IMR-90 (cell line): Measurements from ENCODE around the gene ING2. TPM values are rescaled to one million over a fixed set of nuclear protein-coding genes. Genes with fewer than 3 reads are reported as not detected.

ENCODE experiments used
- ATAC-seq: fragments of 200-7000 bp; cut with Tn5 transposase; 2 replicates; pipeline ENCODE4 v1.9.1; 2020; ENCODE audit warnings: low read depth, mild to moderate bottlenecking, moderate library complexity
- BruUV-seq: library from RNA; stranded (reverse); fragments of 400-500 nt; replicated peaks from 2 replicates; lab custom pipeline; 2021; lab: Mats Ljungman, UMichigan
- CTCF ChIA-PET: fragments of 300-600 bp; formaldehyde crosslinking; extraction: SDS; loops from one replicate; lab custom pipeline; 2021; ENCODE audit warnings: antibody characterized with exemption; lab: Yijun Ruan, JAX
- POLR2A ChIA-PET: fragments of 300-600 bp; sonication (Branson Sonifier 250); formaldehyde crosslinking; loops from one replicate; lab custom pipeline; 2022; ENCODE audit warnings: antibody characterized with exemption; ENCODE audit not compliant: unreplicated experiment; lab: Charles Lee
- DNase-seq: peaks from one replicate; pipeline ENCODE4 v3.0.0; 2013
- H2AFZ ChIP-seq: replicated peaks from 2 replicates; pipeline ENCODE3; 2013; ENCODE audit warnings: low read length, mild to moderate bottlenecking; ENCODE audit not compliant: poor library complexity
- H2AK5ac ChIP-seq: 2 replicates; pipeline ENCODE4 v1.6.1; 2013; ENCODE audit warnings: low read depth, low read length, inconsistent platforms
- H2AK9ac ChIP-seq: replicated peaks from 2 replicates; pipeline ENCODE3; 2013; ENCODE audit warnings: mild to moderate bottlenecking, low read depth, low read length, moderate library complexity; ENCODE audit not compliant: poor library complexity
- H2BK120ac ChIP-seq: 2 replicates; pipeline ENCODE4 v1.6.1; 2013; ENCODE audit warnings: low read depth, low read length, inconsistent platforms
- H2BK15ac ChIP-seq: 3 replicates; pipeline ENCODE4 v1.6.1; 2013; ENCODE audit warnings: low read depth, low read length, inconsistent platforms
- H2BK20ac ChIP-seq: 2 replicates; pipeline ENCODE4 v1.6.1; 2013; ENCODE audit warnings: low read depth, mild to moderate bottlenecking, inconsistent platforms, low read length, moderate library complexity
- H2BK5ac ChIP-seq: 2 replicates; pipeline ENCODE4 v1.6.1; 2013; ENCODE audit warnings: mild to moderate bottlenecking, low read depth, low read length, inconsistent platforms; ENCODE audit not compliant: poor library complexity, severe bottlenecking
- H3K14ac ChIP-seq: replicated peaks from 2 replicates; pipeline ENCODE4 v1.6.1; 2013; ENCODE audit warnings: low read depth, low read length, inconsistent platforms
- H3K18ac ChIP-seq: 2 replicates; pipeline ENCODE4 v1.6.1; 2013; ENCODE audit warnings: low read depth, low read length, control low read depth
- H3K23ac ChIP-seq: 2 replicates; pipeline ENCODE4 v1.6.1; 2013; ENCODE audit warnings: low read depth, low read length, inconsistent platforms
- H3K27ac ChIP-seq: 2 replicates; pipeline ENCODE4 v1.5.1; 2013; ENCODE audit warnings: mild to moderate bottlenecking, control low read depth, low read length; ENCODE audit not compliant: insufficient read depth
- H3K27me3 ChIP-seq: 2 replicates; pipeline ENCODE4 v1.6.1; 2013; ENCODE audit warnings: low read length; ENCODE audit not compliant: control insufficient read depth, insufficient read depth
- H3K36me3 ChIP-seq: 2 replicates; pipeline ENCODE4 v1.6.1; 2013; ENCODE audit warnings: low read length, mixed read lengths; ENCODE audit not compliant: control insufficient read depth, insufficient read depth
- H3K4ac ChIP-seq: 2 replicates; pipeline ENCODE4 v1.6.1; 2013; ENCODE audit warnings: low read depth, low read length, inconsistent platforms
- H3K4me1 ChIP-seq: 2 replicates; pipeline ENCODE4 v1.6.1; 2013; ENCODE audit warnings: low read length, mixed read lengths; ENCODE audit not compliant: control insufficient read depth, insufficient read depth
- H3K4me2 ChIP-seq: 2 replicates; pipeline ENCODE4 v1.6.1; 2013; ENCODE audit warnings: low read depth, mild to moderate bottlenecking, control low read depth, low read length, moderate library complexity
- H3K4me3 ChIP-seq: 2 replicates; pipeline ENCODE4 v1.5.1; 2013; ENCODE audit warnings: low read depth, mild to moderate bottlenecking, control low read depth, low read length, moderate library complexity; ENCODE audit not compliant: insufficient read depth
- H3K56ac ChIP-seq: 2 replicates; pipeline ENCODE4 v1.6.1; 2013; ENCODE audit warnings: low read length, inconsistent platforms; ENCODE audit not compliant: insufficient read depth; ENCODE audit errors: extremely low read depth
- H3K79me1 ChIP-seq, 2 experiments: 2 replicates each; pipeline ENCODE4 v1.6.1; 2013; ENCODE audit warnings: low read length in 2 of 2, inconsistent platforms in 1 of 2, low read depth in 1 of 2
- H3K9ac ChIP-seq: 2 replicates; pipeline ENCODE4 v1.6.1; 2013; ENCODE audit warnings: low read depth, low read length, control low read depth
- H3K9me1 ChIP-seq: 2 replicates; pipeline ENCODE4 v1.6.1; 2013; ENCODE audit warnings: low read length, inconsistent platforms; ENCODE audit not compliant: insufficient read depth
- H3K9me3 ChIP-seq: 2 replicates; pipeline ENCODE4 v1.6.1; 2013; ENCODE audit warnings: low read length; ENCODE audit not compliant: control insufficient read depth, insufficient read depth
- H4K20me1 ChIP-seq: 2 replicates; pipeline ENCODE4 v1.6.1; 2013; ENCODE audit warnings: low read length, inconsistent platforms; ENCODE audit not compliant: insufficient read depth
- H4K5ac ChIP-seq: 2 replicates; pipeline ENCODE4 v1.6.1; 2013; ENCODE audit warnings: mild to moderate bottlenecking, low read depth, low read length, control low read depth
- H4K8ac ChIP-seq, 2 experiments: 2 replicates each; pipeline ENCODE4 v1.6.1; 2013; ENCODE audit warnings: low read depth in 2 of 2, low read length in 2 of 2, control low read depth in 1 of 2, inconsistent platforms in 1 of 2
- H4K91ac ChIP-seq: 2 replicates; pipeline ENCODE4 v1.6.1; 2013; ENCODE audit warnings: low read depth, low read length, inconsistent platforms; ENCODE audit not compliant: insufficient read depth
- RAD21 ChIP-seq: IDR thresholded peaks from 2 replicates; pipeline ENCODE4 v1.6.1; 2012; ENCODE audit warnings: low read length, improper control_type of control experiment
- WGBS, 2 experiments: methylation state at CpG; one replicate each; pipeline versions ENCODE4 v1.1.5 to v1.1.7; 2013; ENCODE audit warnings: missing lambda C conversion rate in 2 of 2; ENCODE audit not compliant: insufficient read length in 1 of 2; ENCODE audit errors: extremely low coverage in 2 of 2; 5-methylcytosine and 5-hydroxymethylcytosine counted together
- dilution Hi-C: fragments of 300-500 bp; cut with HindIII; formaldehyde crosslinking; loops from one replicate; pipeline ENCODE4 v1.14.3; 2018; ENCODE audit warnings: low sequenced_read_pairs; ENCODE audit not compliant: unreplicated experiment
- in situ Hi-C: fragments of 300-500 bp; cut with MboI; formaldehyde crosslinking; loops from 3 replicates; pipeline ENCODE4 v1.14.3; 2019; ENCODE audit warnings: low sequenced_read_pairs, inconsistent platforms, mixed read lengths
- intact Hi-C: fragments of 100-400 bp; cut with micrococcal nuclease; formaldehyde crosslinking; loops from 2 replicates; pipeline ENCODE4 v1.10.0; 2022
- polyA plus RNA-seq, 3 experiments: library from polyadenylated mRNA; depleted of rRNA; stranded (reverse); fragments of >200 nt; gene quantifications; 2 replicates each; pipeline ENCODE4 v1.2.3, GENCODE V29; 2012; ENCODE audit warnings: low replicate concordance in 1 of 3
- total RNA-seq: library from RNA; depleted of rRNA; stranded (reverse); fragments of >200 nt; gene quantifications from 2 replicates; pipeline ENCODE4 v1.2.3, GENCODE V29; 2012

Gene ING2
- total and polyA plus RNA-seq, 2 of the 4 experiments (the other 2 are of a cell fraction) = 2.5 to 9.5 TPM

GRCh38 chr4:183550345-183551093 is 45.7 kb downstream of the ING2 start:
- H2BK5ac ChIP-seq = no peak overlapping the region
- ATAC-seq (no peak), DNase-seq (no peak)
- in situ Hi-C loops (no loop called here), intact Hi-C loops (no loop called here), dilution Hi-C loops (no loop called here)
- H4K8ac ChIP-seq = no peak overlapping the region
- H3K4ac ChIP-seq = no peak overlapping the region
- no peak overlapping the region for H2AK5ac ChIP-seq
- H4K91ac ChIP-seq = no peak overlapping the region
- no peak overlapping the region for H2BK15ac ChIP-seq
- no peak overlapping the region for H3K4me2 ChIP-seq
- H3K79me1 ChIP-seq = no peaks in the 10 kb centered on the region
- H3K27ac ChIP-seq = no peak overlapping the region
- no peaks in the 10 kb centered on the region for H3K36me3 ChIP-seq
- no peak overlapping the region for H3K14ac ChIP-seq
- no peak overlapping the region for H3K56ac ChIP-seq
- no peak overlapping the region for H2BK120ac ChIP-seq
- no peaks in the 10 kb centered on the region; the same call in 1 of the 2 replicates for H3K27me3 ChIP-seq
- H3K23ac ChIP-seq = no peak overlapping the region
- H3K9me1 ChIP-seq = no peaks in the 10 kb centered on the region
- no peaks in the 10 kb centered on the region; the same call in 1 of the 2 replicates for H3K4me1 ChIP-seq
- H3K18ac ChIP-seq = no peak overlapping the region
- ChIA-PET CTCF (interaction anchor here (1.1 kb wide), 1 partner anchor 17 kb away, joined by 3 read pairs; no protein-coding TSS in a partner anchor), POLR2A (no interaction called here)
- H2AFZ ChIP-seq = no peak overlapping the region
- TF ChIP-seq RAD21 = no peak
- no TSS peak for BruUV-seq
- H2AK9ac ChIP-seq = no peak overlapping the region
- no peak overlapping the region for H4K5ac ChIP-seq
- H2BK20ac ChIP-seq = no peak overlapping the region
- no peaks in the 10 kb centered on the region for H3K9me3 ChIP-seq
- no peaks in the 10 kb centered on the region for H4K20me1 ChIP-seq
- H3K4me3 ChIP-seq = no peak overlapping the region
- H3K9ac ChIP-seq = no peak overlapping the region
- WGBS, 2 experiments = no CpG with 5 or more reads among the region's 5 CpGs
